Testis (tissue), 2 donors: Measurements from ENCODE around the gene CD74.

Experiments
- CTCF ChIP-seq, 3 experiments: fragments of 450-650 bp in 2 of 3; fragments of 200-600 bp in 1 of 3; sonication (generic) in 1 of 3; IDR thresholded peaks; one replicate each; pipeline ENCODE4 v1.5.1; 2016 to 2019; ENCODE audit warnings: antibody characterized with exemption in 3 of 3, mild to moderate bottlenecking in 2 of 3, moderate library complexity in 1 of 3
- POLR2A ChIP-seq: fragments of 450-650 bp; IDR thresholded peaks from one replicate; pipeline ENCODE4 v1.6.1; 2017; ENCODE audit warnings: antibody characterized with exemption, mild to moderate bottlenecking, moderate library complexity

- TF ChIP-seq CTCF (IDR thresholded peaks at IDR 0.05) = no peak
- no peak for TF ChIP-seq POLR2A
These were observed 11.1 kb downstream of the CD74 start for GRCh38 chr5:150401376-150402228.
